GM19452 (cell line): ENCODE measurements around the gene CIAO3.
"Not testable (repeated sequence)": the region's sequence is repeated elsewhere in the genome, so short reads cannot be mapped to it uniquely, and the experiment has no call there.

Experiments
- ATAC-seq: cut with Tn5 transposase; IDR thresholded peaks from one replicate; pipeline ENCODE4 v1.9.1; 2021; ENCODE audit not compliant: unreplicated experiment

Gene CIAO3

GRCh38 chr16:725041-725376, 15.8 kb downstream of the CIAO3 start:
- no peak for ATAC-seq

- ATAC-seq: no peak
Measured at GRCh38 chr16:724188-725040, 16.4 kb downstream of the CIAO3 start.

- ATAC-seq: no peak
Measured at GRCh38 chr16:723695-724094, 17.1 kb downstream of the CIAO3 start.

- ATAC-seq: no peak
Measured at GRCh38 chr16:722835-723633, 17.8 kb downstream of the CIAO3 start.

- ATAC-seq: no peak
Measured at GRCh38 chr16:721765-722540, 18.8 kb downstream of the CIAO3 start.

GRCh38 chr16:720990-721764, 19.6 kb downstream of the CIAO3 start, which contains the start of gene ANTKMT:
TSS of gene ANTKMT (plus strand) at chr16:721146. CDS start at chr16:721275, 129 bp downstream.
- peak; percentile 57 for ATAC-seq

- peak; percentile 36 for ATAC-seq
Measured at GRCh38 chr16:720447-720989, 20.3 kb downstream of the CIAO3 start.

GRCh38 chr16:719815-720446, 20.9 kb downstream of the CIAO3 start:
- no peak for ATAC-seq

- no peak for ATAC-seq
Measured at GRCh38 chr16:718922-719321, 21.9 kb downstream of the CIAO3 start.

- no peak for ATAC-seq
Measured at GRCh38 chr16:718389-718788, 22.4 kb downstream of the CIAO3 start.

- ATAC-seq: no peak
Measured at GRCh38 chr16:717450-718245, 23.1 kb downstream of the CIAO3 start.

GRCh38 chr16:716768-717325, 23.9 kb downstream of the CIAO3 start:
- ATAC-seq: no peak

- no peak for ATAC-seq
Measured at GRCh38 chr16:716200-716568, 24.6 kb downstream of the CIAO3 start.

- ATAC-seq: no peak
Measured at GRCh38 chr16:715477-716199, 25.2 kb downstream of the CIAO3 start.

GRCh38 chr16:714558-715476, 26.0 kb downstream of the CIAO3 start, which contains the start of gene METRN:
TSS of gene METRN (plus strand) at chr16:715118. CDS start at chr16:715290, 172 bp downstream.
- ATAC-seq: peak; percentile 83

GRCh38 chr16:714079-714478, 26.7 kb downstream of the CIAO3 start:
- ATAC-seq: no peak

- not testable (repeated sequence) for ATAC-seq
Measured at GRCh38 chr16:712740-713250, 28.0 kb downstream of the CIAO3 start.
